Dermis microvascular lymphatic vessel endothelial cell (primary cell): Measurements from ENCODE around the gene P2RX4. TPM values are rescaled to one million over a fixed set of nuclear protein-coding genes. Genes with fewer than 3 reads are reported as not detected.
"Not testable (repeated sequence)": the region's sequence is repeated elsewhere in the genome, so short reads cannot be mapped to it uniquely, and the experiment has no call there.

ENCODE experiments used
- DNase-seq, 2 donors: peaks; one replicate each; pipeline versions ENCODE4 v3.0.0 to v3.0.0-alpha.2; 2010; ENCODE audit warnings: low read depth in 2 of 2
- total RNA-seq: library from RNA; depleted of rRNA; stranded (reverse); fragments of >200 nt; gene quantifications from 2 replicates; pipeline ENCODE4 v1.2.1, GENCODE V29; 2014

The P2RX4 gene
- total RNA-seq, 1 donor from 2014 or later: 81.9 TPM

DNA sequence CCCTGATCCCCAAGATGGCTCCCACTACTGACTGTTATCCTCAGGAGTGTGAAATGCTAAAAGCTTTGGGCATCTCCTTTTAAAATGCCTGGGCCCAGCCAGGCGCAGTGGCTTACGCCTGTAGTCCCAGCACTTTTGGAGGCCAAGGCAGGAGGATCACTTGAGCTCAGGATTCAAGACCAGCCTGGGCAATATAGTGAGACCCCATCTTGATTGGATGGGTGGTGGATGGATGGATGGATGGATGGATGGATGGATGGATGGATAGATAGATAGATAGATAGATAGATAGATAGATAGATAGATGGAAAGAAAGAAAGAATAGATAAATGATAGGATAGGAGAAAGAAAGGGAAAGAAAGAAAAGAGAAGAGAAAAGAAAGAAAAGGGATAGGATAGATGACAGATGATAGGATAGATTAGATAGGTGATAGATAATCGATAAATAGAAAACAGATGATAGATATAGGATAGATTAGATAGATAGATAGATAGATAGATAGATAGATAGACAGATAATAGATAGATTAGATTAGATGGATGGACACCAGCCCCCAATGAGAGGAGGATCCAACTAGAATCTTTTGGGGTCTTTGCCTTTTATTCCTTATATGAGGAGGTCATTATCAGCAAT is 9.5 kb downstream of the P2RX4 start:
- DNase-seq: no peak

DNA sequence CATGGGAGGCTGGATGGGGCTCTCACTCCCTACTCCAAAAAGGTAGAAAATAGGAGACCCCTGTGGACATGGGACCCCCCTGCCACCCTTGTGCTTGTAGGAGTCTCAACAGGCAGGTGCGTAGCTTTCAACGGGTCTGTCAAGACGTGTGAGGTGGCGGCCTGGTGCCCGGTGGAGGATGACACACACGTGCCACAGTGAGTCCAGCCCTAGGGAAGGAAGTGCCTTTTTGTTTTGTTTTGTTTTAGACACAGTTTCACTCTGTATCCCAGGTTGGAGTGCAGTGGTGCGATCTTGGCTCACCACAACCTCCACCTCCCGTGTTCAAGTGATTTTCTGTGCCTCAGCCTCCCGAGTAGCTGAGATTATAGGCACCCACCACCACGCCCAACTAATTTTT is 12.9 kb downstream of the P2RX4 start:
- DNase-seq: no peak

DNA sequence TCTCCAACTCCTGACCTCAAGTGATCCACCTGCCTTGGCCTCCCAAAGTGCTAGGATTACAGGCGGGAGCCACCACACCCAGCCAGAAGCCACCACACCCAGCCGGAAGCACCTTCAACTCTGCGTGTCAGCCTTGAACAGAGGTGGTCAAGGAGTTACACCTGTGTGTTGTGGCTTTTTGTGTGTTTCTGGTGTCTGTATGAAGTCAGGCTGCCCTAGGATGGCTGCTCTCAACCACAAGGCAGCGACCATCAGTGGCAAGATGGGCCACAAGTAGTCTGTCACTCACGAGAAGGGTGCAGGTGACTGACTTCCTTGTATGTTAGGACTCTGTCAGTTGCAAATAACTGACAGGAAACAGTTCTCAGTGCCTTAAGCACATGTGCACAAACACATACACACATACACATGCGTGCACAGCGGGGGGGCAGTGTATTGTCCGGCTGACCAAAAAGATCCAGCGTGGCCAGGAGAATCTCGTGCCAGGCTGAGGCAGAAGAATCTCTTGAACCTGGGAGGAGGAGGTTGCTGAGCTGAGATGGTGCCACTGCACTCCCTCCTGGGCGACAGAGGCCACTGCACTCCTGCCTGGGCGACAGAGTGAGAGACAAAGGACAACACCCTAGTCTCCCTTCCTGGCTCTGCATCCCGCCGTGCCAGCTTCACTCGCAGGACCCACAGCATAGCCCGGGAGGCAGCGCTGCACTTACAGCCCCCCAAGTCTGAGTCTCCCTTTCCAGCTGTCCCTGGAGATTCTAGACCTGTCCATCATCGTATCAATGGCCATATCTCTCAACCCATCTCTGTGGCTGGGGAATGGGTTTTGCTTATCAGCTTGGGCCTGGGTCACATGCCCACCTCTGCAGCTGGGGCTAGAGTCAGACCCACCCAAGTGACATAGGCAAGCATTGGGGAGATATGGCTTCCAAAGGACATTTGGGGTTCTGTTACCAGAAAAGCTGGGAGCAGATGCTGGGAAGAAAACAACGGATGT is 13.7 kb downstream of the P2RX4 start:
- DNase-seq: peak in 1 of 2 donors; percentile 16

DNA sequence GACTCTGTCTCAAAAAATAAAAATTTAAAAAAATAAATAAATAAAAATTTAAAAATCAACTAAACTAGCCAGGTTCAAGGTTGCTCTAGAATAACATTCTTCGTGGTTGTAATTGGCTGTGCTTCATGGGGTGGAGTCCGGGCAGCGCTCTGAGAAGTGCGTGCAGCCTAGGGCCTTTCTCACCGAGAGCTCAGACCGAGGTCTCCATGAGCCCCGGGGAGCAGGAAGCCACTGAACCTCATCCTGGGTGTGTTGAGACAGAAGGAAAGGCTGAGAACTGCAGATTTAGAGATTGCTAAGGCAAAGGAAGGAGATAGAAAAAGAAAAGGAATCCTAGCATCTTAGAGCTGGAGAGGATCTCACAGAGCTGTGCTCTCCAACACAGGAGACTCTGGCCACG is 14.7 kb downstream of the P2RX4 start:
- no peak for DNase-seq

DNA sequence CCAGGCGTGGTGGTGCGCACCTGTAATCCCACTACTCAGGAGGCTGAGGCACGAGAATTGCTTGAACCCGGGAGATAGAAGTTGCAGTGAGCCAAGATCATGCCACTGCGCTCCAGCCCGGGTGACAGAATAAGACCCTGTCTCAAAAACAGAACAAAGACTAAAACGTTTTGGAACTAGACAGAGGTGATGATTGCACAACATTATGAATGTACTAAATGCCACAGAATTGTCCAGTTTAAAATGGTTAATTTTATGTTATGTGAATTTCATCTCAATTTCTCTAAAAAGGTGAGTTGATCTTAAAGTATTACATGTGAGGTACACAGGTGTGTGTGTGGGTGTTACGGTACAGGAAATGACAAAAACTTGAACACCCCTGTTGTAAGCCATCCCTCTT is 16.5 kb downstream of the P2RX4 start:
- DNase-seq: no peak

DNA sequence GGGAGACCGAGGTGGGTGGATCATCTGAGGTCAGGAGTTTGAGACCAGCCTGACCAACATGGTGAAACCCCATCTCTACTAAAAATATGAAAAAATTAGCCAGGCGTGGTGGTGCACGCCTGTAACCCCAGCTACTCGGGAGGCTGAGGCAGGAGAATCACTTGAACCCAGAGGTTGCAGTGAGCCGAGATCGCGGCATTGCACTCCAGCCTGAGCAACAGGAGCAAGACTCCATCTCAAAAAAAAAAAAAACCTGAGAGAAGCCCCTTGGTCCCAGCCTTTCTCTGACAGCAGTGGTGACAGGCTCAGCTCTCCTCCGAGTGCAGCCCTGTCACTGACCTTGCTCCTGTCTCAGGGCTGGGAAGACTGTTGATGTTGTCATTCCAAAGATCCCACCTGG is 16.9 kb downstream of the P2RX4 start:
- DNase-seq: not testable (repeated sequence)

DNA sequence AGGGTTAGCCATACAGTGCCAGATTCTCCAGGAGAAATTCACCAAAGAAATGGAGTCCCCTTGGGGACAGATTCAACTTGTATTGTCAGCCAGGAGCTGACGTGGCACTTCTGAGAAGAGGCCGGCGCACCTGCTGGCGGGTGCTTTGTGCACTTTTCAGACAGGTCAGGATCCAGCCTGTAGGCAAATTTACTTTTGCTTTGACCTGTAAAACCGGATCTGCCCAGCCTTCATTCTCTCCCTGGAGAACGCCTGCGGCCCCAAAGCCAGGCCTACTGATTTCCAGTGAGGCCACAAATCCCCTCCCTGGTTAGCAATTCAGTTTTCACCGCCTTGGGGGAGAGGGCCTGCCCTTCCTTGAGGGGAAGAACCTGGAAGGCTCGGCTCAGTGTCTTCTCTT is 17.4 kb downstream of the P2RX4 start:
- DNase-seq: no peak

DNA sequence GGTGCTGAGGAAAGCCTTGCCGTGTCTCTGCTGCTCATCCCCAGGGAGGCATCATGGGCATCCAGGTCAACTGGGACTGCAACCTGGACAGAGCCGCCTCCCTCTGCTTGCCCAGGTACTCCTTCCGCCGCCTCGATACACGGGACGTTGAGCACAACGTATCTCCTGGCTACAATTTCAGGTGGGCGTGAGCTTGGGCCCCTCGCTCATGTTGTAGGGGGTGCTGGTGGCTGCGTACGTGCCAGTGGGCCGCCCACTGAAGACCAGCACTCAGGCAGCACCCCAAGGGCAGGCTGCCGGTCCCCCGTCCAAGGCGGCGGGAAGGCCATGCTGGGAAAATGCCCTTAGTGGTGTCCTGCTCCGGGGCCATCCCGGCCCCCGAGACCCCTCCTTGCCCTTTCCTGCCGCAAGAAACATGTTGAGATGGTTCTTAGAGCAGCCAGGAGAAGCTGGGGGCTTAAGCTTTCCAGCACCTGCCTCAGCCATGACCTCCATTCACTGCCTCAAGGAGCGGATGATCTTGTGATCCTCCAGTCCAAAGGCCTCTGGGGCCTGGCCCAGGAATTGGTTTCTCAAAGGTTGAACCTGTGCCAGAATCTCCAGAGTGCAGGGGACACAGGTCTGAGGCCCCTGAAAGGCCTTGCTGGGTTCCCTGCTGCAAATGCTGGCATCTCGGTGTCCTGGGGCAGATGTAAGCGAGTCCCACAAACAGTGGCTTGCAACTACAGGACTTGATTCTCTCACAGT is 19.2 kb downstream of the P2RX4 start:
- no peak for DNase-seq

DNA sequence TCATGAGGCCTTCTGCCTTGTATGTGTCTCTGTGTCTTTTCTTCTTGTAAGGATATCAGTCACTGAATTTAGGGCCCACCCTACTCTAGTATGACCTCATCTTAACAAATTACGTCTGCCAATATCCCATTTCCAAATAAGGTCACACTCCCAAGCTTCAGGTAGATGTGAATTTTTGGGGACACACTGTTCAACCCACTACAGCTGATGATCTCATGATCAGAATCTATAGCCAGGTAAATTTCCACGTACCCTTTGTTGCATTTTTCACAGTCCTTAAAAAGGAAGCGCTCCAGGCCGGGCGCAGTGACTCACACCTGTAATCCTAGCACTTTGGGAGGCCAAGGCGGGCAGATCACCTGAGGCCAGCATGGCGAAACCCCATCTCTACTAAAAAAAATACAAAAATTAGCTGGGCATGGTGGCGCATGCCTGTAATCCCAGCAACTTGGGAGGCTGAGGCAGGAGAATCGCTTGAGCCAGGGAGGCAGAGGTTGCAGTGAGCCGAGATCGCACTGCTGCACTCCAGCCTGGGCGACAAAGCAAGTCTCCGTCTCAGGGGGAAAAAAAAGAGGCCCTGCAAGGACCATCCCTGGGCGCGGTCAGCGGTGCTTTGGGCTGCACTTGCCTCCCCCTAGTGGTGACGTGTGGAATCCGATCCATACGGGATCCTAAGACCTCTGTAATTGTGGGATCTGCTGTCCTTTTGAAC is 20.1 kb downstream of the P2RX4 start:
- DNase-seq: peak; percentile 55 to 81

DNA sequence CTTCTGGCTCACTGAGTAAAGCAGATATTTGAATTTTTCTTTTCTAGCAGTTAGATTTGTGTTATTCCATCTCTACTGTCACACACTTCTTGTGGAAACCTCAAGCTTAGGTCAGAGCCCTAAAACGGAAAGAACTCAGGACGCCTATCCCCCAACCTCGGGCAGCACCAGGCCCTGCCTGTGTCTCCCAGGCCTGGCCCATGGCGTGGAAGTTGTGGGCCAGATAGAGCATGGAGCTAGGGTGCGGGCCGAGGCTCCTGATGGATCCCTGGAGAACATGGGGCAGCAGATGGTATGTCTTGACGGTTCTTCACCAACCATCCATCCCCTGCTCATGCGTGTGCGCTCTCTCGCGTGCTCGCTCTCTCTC is 20.6 kb downstream of the P2RX4 start:
- no peak for DNase-seq

DNA sequence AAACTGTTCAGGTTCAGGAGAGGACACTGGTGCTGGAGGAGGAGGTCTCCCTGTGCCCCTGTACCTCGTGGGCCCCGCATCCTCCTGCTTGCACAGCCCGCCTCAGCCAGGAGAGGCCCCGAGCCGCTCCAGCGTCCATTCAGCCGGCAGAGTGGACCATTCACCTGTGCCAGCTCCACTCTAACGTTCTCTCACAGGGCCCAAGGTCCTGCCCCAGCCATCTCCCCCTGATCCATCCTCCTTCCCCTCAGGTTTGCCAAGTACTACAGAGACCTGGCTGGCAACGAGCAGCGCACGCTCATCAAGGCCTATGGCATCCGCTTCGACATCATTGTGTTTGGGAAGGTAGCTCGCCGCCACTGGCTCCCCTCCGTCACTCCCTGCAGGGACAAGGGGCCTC is 22.2 kb downstream of the P2RX4 start:
- no peak for DNase-seq

DNA sequence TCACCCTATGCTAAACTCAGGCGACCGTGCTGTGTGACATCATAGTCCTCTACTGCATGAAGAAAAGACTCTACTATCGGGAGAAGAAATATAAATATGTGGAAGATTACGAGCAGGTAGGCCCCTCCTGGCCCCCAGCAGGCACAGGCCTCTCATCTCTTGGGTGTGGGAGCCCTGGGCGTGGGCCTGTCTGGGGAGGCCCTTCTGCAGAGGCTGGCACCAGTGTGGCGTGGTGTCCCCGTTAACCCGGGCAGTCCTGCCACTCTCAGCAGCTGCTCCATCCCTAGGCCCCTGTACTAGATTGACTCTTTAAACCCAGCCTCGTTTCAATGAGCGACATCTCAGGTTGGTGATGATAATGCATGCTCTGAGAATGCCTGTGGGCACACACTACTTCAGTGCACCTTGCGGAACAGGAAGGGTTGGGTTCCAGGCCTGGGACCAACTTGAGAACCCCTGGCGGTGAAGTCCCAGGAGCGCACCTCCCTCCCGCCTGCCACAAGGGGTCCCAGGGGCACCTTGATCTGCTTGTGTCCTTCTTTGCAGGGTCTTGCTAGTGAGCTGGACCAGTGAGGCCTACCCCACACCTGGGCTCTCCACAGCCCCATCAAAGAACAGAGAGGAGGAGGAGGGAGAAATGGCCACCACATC is 23.2 kb downstream of the P2RX4 start:
- no peak for DNase-seq

DNA sequence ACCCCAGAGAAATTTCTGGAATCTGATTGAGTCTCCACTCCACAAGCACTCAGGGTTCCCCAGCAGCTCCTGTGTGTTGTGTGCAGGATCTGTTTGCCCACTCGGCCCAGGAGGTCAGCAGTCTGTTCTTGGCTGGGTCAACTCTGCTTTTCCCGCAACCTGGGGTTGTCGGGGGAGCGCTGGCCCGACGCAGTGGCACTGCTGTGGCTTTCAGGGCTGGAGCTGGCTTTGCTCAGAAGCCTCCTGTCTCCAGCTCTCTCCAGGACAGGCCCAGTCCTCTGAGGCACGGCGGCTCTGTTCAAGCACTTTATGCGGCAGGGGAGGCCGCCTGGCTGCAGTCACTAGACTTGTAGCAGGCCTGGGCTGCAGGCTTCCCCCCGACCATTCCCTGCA is 23.7 kb downstream of the P2RX4 start:
- no peak for DNase-seq

DNA sequence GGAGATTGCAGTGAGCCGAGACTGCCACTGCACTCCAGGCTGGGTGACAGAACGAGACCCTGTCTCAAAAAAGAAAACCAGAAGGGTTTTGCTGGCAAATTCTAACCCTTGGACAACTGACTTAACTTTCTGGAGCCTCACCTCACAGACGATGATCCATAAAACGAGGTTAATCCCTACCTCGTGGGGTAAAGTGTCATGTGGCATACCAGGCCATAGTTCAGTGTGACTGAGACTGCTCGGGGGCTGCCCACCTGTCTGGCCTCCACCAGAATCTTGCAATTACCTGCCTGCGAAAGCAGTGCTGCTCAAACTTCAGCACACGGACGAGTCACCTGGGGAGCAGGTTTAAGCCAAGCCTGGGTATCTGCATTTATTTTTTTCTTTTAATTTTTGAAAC is 26.8 kb downstream of the P2RX4 start:
- no peak for DNase-seq

DNA sequence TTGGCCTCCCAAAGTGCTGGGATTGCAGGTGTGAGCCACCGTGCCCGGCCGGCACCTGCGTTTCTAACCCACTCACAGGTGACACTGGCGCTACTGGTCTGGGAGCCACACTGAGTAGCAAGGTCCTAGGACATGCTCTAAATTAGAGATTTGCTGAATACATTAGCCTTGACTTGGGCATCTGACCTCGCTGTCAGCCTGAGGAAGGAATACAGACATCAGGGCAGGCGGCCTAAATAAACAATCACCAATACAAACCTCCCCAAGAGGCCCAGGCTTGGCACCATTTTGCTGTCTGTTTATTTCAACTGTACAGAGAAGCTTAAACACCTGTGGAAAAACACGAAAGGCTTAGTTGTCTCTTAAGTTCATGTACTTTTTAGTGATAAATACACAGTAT is 27.5 kb downstream of the P2RX4 start:
- DNase-seq: peak in 1 of 2 donors; percentile 45

DNA sequence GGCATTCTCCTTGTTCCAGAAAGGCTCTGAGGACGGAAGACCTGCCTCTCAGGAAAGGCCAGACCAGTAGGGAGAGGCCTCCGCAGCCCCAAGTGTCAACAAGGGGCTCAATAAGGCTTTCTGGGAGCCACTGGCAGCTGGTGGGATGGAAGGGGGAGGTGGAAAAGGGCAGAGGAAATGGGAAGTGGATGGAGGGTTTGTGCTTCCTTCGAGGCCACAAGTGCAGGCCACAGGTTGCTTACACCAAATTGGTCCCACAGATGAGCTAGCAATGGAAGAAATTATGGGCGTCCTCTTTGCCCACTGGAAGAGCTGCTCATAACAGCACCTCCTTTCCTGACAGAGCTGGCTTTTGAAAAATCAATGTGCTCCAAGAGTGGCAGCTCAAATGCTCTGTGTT is 28.2 kb downstream of the P2RX4 start:
- no peak for DNase-seq

DNA sequence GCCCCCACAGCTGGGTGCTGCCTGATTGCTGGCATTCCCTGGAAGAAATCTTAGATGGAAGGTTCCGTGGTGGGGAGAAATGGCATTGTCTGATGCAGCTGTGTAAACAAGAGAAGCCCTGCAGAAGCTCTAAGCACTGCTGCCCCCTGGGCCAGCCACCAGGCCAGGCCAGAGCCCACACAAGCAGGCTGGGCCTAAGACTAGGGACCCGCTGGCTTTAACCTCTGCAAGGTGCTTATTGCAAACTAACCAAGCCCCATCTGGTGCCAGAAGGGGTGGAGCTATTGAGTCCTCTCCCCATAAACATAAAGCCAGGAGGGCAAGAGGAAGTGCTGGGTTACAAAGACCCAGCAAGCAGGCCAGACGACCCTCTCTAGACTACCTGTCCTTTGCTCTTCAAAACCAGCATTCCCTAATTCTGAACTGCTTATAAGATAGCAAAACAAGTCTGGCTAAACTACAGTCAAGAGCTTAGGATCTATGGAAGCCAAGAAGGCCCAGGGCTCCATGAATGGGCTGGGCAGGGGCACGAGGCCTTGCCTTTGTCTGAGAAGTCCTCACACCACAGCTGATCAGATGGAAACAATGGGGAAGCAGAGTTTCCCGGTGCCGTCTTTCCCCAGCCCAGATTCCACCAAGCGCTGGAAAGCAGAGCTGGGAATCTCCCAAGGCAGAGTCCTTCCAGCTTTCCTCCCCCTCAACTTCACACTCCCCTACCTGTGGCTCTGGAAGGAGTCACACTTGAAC is 28.8 kb downstream of the P2RX4 start:
- DNase-seq: peak in 1 of 2 donors; percentile 21

DNA sequence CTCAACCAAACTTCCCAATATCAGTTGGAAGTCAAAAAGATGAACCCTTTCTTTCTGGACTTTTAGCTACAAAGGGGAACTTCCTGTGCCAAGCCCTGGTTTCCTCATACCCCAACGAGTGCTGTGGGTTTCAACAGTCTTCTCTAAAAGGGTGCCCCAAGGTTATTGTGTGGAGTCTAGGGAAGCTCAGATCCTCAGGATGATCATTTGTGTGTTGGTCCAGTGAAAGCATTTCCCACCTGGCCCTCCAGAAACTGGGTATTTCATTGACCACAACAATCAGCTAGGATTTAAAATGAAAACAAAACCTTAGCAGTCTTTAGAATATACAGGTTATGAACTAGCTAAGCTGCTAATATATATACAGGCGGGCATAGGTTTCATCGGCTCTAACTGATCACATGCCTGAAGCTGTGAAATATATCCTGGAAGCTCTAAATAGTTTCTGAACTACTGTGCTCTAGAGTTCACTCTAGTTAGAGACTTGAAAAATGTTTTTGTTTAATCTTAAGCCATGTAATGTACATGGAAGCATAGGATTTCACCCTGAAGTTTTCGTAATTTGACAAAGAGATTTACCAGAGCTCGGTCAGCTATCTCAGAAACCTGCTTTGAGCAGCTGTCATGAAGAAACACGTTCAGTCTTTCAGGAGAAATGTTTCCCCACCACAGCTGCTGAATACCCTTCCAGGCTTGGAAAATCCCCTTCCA is 29.6 kb downstream of the P2RX4 start:
- no peak for DNase-seq

DNA sequence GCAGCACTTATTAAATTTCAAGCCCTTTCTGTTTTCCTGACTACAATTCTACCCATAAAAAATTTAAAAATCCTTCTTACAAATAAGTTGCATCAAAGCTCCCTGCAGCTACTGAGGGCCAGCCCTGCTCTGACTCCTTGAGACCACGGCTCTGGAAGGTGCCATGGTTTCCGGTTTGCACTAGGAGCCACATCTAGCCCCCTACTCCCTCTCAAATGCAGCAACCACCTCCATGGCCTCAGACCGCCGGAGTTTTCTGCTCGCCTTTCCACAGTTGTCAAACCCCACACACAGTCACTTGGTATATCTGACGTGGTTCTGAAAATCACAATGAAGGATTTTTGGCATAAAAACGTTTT is 30.1 kb downstream of the P2RX4 start:
- DNase-seq: no peak
